Kidney epithelial cell (primary cell): ENCODE measurements around the gene MPRIP. TPM values are rescaled to one million over a fixed set of nuclear protein-coding genes. Genes with fewer than 3 reads are reported as not detected.

ENCODE experiments used
- DNase-seq: peaks from one replicate; pipeline ENCODE4 v3.0.0-alpha.2; 2010; ENCODE audit warnings: low read depth
- H3K27me3 ChIP-seq: 2 replicates; pipeline ENCODE4 v1.6.0; 2011; ENCODE audit warnings: low read length; ENCODE audit not compliant: control insufficient read depth, insufficient read depth
- H3K36me3 ChIP-seq: 2 replicates; pipeline ENCODE4 v1.5.1; 2011; ENCODE audit warnings: low read length; ENCODE audit not compliant: control insufficient read depth, insufficient read depth
- H3K4me3 ChIP-seq: 2 replicates; pipeline ENCODE4 v1.5.1; 2011; ENCODE audit warnings: low read depth, mild to moderate bottlenecking, control low read depth, low read length
- CTCF ChIP-seq: IDR thresholded peaks from 2 replicates; pipeline ENCODE4 v1.5.1; 2011; ENCODE audit warnings: mild to moderate bottlenecking, moderate library complexity, low read length, control low read depth, inconsistent platforms; ENCODE audit not compliant: insufficient read depth, poor library complexity, severe bottlenecking
- total RNA-seq: library from RNA; depleted of rRNA; stranded (reverse); fragments of >200 nt; gene quantifications from 2 replicates; pipeline ENCODE4 v1.2.3, GENCODE V29; 2015

Gene MPRIP
- total RNA-seq, 1 donor from 2014 or later = 99.6 TPM

DNA sequence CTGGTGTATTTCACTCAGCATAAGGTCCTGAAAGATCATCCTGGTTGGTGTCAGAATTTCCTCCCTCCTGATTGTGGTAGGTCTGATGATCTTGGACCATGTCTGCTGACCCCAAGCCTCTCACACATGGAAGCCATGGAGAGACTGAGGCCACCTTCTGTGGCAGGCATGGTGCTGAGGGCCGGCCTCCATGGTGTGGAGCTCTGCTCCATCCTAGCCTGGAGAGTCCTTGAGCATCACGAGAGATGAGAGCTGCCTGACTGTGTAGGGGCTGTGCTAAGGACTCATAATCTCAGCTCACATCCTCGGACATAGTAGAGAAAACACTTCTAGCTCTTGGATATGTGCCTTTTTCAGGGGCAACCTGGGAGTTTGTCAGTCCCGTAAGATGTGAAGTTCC lies 40.6 kb downstream of the MPRIP start:
- TF ChIP-seq CTCF = no peak
- DNase-seq = no peak
- Histone ChIP-seq H3K4me3 (no peak overlapping the region), H3K36me3 (no peaks in the 10 kb centered on the region), H3K27me3 (no peaks in the 10 kb centered on the region)

DNA sequence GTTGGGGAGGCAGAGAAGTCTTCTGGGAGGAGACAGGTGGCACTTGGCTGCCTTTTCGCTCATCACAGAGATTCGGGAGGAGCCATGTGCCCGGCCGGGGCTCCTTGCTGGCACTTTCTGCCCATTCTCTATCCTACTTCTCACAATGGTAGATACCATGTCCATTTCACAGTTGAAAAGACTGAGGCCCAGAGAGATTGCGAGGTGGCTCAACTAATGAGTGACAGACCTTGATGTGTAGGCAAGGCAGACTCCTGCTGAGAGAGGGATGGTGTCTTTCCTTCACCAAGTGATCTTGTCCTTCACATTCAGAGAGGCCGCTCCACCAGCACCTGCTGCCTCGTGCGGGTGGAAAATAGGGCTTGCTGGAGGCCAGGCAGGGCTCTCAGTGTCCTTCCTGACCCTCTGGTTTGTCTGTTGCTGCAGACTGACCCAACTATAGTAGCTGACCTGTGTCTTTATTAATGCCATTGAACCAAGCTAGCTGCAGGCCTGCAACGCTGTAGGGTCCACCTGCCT lies 42.1 kb downstream of the MPRIP start:
- no peaks in the 10 kb centered on the region for H3K36me3 ChIP-seq

GRCh38 chr17:17084941-17085340 lies 42.7 kb downstream of the MPRIP start:
- H3K36me3 ChIP-seq = no peaks in the 10 kb centered on the region
- TF ChIP-seq CTCF = no peak
- H3K27me3 ChIP-seq = no peaks in the 10 kb centered on the region
- no peak for DNase-seq
- no peak overlapping the region for H3K4me3 ChIP-seq

More for the DNA sequence above, 42.1 kb downstream of the MPRIP start:
- DNase-seq = no peak
- Histone ChIP-seq H3K27me3 (no peaks in the 10 kb centered on the region), H3K4me3 (no peak overlapping the region)
- TF ChIP-seq CTCF = no peak

DNA sequence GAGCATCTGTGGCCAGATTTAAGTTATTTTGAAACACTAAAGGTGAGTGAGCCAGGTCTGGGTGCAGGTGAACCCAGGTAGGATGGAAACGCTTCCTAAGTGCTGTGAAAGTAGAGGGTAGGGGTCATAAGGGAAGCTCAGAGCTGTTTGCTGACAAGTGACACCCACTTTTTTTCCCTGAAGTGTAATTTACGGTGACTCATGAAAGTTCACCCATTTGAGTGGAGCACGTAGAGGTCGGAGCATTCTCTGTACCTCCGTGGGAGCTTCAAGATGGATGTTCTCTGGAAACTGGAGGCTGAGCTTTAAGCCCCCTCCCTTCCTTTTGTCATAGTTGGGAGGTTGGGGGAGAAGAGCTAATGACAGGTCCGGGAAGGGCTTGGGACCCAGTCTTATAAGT lies 44.3 kb downstream of the MPRIP start:
- no peak overlapping the region for H3K4me3 ChIP-seq
- no peaks in the 10 kb centered on the region for H3K36me3 ChIP-seq
- no peak for DNase-seq
- TF ChIP-seq CTCF = no peak
- H3K27me3 ChIP-seq = no peaks in the 10 kb centered on the region

DNA sequence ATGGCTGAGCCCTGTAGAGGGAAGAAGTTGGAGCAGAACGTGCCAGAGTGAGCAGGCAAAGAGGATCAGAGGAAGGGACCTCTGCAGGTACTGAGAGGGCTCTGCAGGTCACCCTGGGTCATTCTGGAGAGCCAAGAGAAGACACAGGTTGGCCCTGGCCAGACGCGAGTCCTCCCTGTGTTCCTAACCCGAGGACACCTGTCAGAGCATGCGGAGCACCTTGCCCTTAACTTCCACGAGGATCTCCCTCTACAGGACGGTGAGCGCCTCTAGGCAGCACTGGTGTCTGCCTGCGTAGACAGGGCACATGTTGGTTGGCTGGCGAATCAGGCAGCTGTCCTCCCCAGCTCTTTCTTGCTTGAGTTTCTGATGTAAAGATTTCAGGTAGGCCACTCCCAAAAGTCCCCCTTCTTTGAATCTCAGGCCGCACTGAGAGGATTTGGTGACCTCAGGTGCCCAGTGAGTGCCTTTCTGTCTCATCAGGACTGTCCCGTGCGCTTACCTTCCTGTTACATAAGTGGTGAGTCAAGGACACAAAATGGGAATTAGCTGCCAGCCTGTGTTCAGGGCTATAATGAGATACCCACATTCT lies 45.3 kb downstream of the MPRIP start:
- TF ChIP-seq CTCF = no peak
- Histone ChIP-seq H3K4me3 (no peak overlapping the region), H3K36me3 (no peaks in the 10 kb centered on the region), H3K27me3 (no peaks in the 10 kb centered on the region)
- DNase-seq = no peak

DNA sequence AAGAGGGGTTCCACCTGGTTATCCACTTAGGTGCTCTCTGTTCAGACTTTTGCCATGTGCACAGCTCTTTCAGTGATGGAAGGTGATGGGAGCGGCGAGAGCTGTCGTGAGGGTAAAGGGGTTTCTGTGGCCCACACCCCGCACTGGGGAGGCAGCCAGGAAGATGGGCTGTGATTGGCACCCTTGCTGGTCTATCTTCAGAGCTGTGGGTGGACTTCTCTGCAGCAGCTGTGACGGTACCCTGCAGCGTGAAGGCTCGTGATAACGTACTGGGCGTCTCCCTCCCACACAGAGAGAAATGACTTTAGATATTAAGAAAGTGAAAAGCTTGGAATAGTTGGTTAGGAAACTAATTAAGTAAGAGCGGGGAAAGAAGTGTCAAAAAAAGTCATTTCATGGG lies 45.8 kb downstream of the MPRIP start:
- DNase-seq = no peak
- H3K4me3 ChIP-seq = no peak overlapping the region
- TF ChIP-seq CTCF = no peak
- H3K27me3 ChIP-seq = no peaks in the 10 kb centered on the region
- H3K36me3 ChIP-seq = no peaks in the 10 kb centered on the region
